ENCODE data around the gene SH2D3A. TPM values are rescaled to one million over a fixed set of nuclear protein-coding genes. Genes with fewer than 3 reads are reported as not detected.
A peak's percentile ranks its signal among the peaks of the same experiment; 100 is the strongest.

The SH2D3A gene
- total RNA-seq, 2 donors from 2014 or later, result 16.4 to 33.0 TPM

DNA sequence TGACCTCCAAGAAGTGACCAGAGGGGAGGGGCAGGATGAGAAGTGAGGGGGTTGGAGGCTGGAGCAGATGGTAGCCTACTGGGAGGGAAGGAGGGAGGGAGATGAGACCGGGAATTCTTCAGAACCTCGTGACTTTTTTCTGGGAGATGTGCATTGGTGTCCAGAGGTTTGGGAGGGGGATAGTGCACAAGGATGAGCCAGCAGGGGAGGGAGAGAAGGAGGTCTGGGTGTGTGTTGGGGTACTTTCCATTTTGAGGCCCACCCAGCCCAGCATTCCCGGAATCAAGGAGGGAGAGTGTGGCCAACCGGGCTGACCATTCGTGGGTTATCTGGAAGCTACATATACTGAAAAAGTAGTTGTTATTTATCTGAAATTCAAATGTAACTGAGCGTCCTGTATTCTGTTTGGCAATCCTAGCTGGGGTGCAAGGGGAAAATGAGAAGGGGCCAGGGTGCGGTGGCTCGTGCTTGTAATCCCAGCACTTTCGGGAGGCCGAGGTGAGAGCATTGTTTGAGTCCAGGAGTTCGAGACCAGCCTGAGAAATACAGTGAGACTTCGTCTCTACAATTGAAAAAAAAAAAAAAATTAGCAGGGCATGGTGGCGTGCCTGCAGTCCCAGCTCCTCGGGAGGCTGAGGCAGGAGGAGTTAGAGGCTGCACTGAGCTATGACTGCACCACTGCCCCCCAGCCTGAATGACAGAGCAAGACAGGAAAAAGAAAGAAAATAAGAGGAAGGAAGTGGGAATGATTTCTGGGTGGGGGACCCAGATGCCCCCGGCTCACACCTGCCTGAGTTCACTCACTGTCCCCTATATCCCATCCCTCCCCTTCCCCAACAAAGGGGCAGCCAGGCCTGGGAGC lies 42.4 kb downstream of the SH2D3A start:
- no peaks in the 10 kb centered on the region for H3K36me3 Mint-ChIP-seq
- H3K27ac Mint-ChIP-seq, result no peak overlapping the region
- no peaks in the 10 kb centered on the region for H3K9me3 Mint-ChIP-seq
- ATAC-seq (no peak), DNase-seq (ENCODE audit: low spot score in 2 of 2) (no peak)

DNA sequence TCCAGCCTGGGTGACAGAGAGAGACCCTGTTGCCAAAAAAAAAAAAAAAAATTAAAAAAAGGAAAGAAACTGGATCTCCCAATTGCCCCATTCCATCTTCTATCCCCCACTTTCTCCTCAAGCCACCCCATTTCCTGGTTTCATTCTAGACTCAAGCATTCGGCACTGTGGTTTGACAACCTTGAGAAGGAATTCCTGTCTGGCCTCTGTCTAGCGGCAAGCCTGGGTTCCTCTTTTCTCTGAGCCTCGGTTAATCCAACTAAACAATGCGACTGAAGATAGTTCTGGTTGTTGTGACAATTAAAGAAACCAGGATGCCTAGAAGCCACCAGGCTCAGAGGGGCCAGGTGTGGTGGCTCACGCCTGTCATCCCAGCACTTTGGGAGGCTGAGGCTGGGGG lies 43.5 kb downstream of the SH2D3A start:
- DNase-seq (ENCODE audit: low spot score in 2 of 2), result no peak
- ATAC-seq, result no peak
- H3K9me3 Mint-ChIP-seq, result no peaks in the 10 kb centered on the region
- H3K36me3 Mint-ChIP-seq, result no peaks in the 10 kb centered on the region
- H3K27ac Mint-ChIP-seq, result peak overlapping the region in 1 of 2 donors; percentile 94

DNA sequence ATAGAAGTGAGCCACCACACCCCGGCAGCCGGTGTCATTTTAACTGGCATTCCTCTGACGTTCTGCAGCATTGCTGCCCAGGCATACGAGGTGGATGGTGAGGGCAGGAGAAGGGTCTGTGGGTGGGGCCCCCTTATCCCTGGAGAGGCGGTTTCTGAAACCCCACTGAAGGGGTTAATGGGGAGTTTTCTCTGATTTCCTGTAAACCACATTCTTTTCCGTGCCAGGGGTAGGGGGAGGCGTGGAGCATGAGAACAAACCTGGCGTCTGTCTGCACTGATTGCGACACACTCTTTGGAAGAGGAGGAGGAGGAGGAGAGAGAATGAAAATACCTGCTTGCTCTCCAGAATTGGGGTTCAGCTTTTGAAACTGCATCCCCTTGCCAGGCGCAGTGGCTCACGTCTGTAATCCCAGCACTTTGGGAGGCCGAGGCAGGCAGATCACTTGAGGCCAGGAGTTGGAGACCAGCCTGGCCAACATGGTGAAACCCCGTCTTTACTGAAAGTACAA lies 44.1 kb downstream of the SH2D3A start:
- no peak for ATAC-seq

DNA sequence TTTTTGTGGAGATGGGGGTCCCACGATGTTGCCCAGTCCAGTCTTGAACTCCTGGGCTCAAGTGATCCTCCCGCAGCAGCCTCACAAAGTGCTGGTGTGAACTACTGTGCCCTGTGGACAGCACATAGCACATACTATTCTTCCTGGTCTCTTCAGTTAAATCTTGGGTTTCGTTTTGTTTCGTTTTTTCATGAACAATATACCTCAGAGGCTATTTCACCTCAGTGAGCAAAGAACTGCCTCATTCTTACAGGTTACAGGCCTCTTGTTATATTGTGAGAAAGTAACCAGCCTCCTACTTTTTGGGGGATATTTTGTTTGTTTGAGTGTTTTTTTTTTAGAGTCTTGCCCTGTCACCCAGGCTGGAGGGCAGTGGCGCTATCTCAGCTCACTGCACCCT lies 45.5 kb downstream of the SH2D3A start:
- peaks cover 0 to 7% of the 10 kb centered on the region in 2 donors for H3K36me3 Mint-ChIP-seq
- no peak overlapping the region for H3K27ac Mint-ChIP-seq
- H3K9me3 Mint-ChIP-seq, result peaks cover 5 to 9% of the 10 kb centered on the region in 2 donors
- DNase-seq (ENCODE audit: low spot score in 2 of 2) (no peak), ATAC-seq (no peak)

More for the DNA sequence above, 44.1 kb downstream of the SH2D3A start:
- Mint-ChIP-seq H3K9me3 (no peaks in the 10 kb centered on the region), H3K36me3 (no peaks in the 10 kb centered on the region), H3K27ac (no peak overlapping the region)
- no peak for DNase-seq (ENCODE audit: low spot score in 2 of 2)

DNA sequence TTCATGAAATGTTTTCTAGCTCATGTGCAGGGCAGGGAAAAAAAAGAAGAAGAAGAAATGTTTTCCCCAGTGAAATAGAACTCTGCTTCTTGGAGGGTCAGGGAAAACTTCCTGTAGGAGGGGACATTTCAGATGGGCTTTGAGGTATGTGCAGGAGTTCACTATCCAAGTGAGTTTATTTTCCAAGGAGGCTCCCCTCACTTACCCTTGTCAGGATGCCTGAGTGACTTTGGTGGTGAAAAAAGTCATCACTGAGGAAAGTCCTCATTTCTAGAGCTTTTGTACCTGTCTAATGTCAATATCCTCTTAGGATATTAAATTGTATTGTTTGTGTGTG lies 46.1 kb downstream of the SH2D3A start:
- Mint-ChIP-seq H3K27ac (no peak overlapping the region), H3K36me3 (peaks cover 0 to 7% of the 10 kb centered on the region in 2 donors), H3K9me3 (peaks cover 5 to 9% of the 10 kb centered on the region in 2 donors)
- no peak for DNase-seq (ENCODE audit: low spot score in 2 of 2)
- no peak for ATAC-seq

DNA sequence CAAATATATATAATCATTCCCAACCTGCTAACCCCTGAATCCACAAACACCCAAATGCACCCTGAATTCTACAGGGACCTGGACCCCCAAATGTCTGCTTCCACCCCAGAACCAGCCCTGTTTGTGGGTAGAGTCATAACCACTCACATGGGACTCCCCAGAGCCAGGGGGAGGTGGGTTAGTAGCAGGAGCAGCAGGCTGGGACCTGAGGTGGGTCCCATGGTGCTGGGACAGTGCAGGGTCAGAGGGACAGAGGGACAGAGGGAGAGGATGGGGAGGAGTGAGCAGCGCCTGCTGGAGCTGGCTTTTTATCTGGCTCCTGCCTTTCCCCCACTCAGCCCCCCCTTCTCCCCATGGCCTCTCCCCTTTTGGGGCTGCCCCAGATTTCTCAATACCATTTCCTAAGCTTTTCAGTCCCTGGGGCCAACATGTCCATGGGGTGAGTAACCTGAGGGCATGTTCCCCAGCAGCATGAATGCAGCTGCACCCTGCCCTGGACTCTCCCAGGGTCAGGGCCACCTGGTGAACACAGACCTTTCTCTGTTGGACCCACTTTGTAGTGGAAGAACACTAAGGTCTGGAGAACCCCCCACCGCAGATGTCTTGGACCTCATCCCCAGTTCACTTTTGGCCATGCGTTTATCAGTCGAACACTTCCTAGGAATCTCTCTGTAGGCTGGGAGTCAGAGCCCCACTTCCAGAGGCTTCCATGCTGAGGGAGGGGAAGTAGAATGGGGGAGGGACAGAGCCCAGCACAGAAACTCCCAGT lies 46.7 kb downstream of the SH2D3A start, which contains the start of gene C3:
TSS of gene C3 (minus strand) at position 282 of the 769 bp plus-strand sequence. CDS start at position 221, 61 bp downstream.
- peaks cover 0 to 7% of the 10 kb centered on the region in 2 donors for H3K36me3 Mint-ChIP-seq
- no peak for DNase-seq (ENCODE audit: low spot score in 2 of 2)
- peak in 1 of 2 donors; percentile 21 for ATAC-seq
- H3K27ac Mint-ChIP-seq, result no peak within 1 kb of the TSS
- H3K9me3 Mint-ChIP-seq, result peaks cover 5 to 9% of the 10 kb centered on the region in 2 donors

DNA sequence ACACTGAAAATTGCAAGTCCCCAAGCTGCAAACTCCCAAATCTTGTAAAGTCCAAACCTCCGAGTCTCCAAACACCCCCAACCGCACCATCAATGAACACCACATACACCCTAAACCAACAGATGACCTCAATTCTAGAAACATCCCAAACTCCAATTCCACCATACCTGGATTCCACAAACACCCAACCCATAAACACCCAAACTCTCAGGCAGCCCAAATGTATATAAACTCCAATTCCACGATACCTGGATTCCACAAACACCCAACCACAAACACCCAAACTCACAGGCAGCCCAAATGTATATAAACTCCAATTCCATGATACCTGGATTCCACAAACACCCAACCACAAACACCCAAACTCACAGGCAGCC lies 47.3 kb downstream of the SH2D3A start:
- H3K9me3 Mint-ChIP-seq, result peaks cover 5 to 9% of the 10 kb centered on the region in 2 donors
- H3K27ac Mint-ChIP-seq, result no peak overlapping the region
- DNase-seq (ENCODE audit: low spot score in 2 of 2) (no peak), ATAC-seq (no peak)
- H3K36me3 Mint-ChIP-seq, result peaks cover 0 to 7% of the 10 kb centered on the region in 2 donors

DNA sequence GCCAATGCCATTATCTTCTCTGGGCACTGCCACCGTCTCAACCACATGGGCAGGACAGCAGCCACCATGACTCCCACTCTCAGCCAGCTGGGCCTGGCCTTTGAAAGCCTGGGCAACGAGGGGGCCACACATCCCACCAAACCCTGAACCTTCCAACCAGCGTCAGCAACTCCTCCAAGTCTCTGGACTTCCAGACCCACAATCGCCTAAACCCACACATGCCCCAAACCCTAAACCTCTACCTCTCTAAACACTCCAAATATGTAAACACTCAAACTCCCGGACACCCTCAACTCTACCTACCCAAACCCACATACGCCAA lies 47.7 kb downstream of the SH2D3A start:
- DNase-seq (ENCODE audit: low spot score in 2 of 2) (no peak), ATAC-seq (no peak)
- H3K36me3 Mint-ChIP-seq, result peaks cover 0 to 7% of the 10 kb centered on the region in 2 donors
- no peak overlapping the region for H3K27ac Mint-ChIP-seq
- H3K9me3 Mint-ChIP-seq, result peaks cover 5 to 9% of the 10 kb centered on the region in 2 donors

DNA sequence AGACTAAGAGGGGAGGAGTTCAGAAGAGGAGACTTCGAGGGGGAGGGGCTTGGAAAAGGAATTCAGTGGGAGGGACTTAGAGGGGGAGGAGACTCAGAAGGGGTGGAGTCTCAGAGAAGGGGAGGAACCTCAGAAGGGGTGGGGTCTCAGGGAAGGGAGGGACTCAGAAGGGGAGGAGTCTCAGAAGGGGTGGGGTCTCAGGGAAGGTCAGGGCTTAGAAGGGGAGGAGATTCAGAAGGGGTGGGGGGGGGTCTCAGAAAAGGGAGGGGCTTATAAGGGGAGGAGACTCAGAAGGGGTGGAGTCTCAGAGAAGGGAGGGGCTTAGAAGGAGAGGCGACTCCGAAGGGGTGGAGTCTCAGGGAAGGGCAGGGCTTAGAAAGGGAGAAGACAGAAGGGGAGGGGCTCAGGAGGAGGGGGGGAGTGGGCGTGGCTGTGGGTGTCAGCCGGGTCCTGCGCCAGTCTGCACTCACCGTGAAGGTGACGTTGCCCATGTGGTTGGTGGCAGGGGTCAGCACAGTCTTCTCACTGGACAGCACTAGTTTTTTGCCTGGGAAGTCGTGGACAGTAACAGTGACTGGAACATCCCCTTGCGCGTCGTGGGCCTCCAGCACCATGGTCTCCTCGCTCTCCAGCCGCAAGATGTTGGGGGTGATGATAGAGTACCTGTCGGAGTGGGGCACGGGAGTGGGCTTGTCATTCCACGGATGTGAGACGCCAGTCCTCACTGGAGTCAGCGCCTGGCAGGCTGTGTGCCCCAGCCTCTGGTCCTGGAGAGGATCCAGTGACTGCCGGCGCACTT lies 48.3 kb downstream of the SH2D3A start:
- Mint-ChIP-seq H3K27ac (no peak overlapping the region), H3K36me3 (peaks cover 0 to 7% of the 10 kb centered on the region in 2 donors), H3K9me3 (peaks cover 5 to 9% of the 10 kb centered on the region in 2 donors)
- ATAC-seq (peak; percentile 30 to 71), DNase-seq (ENCODE audit: low spot score in 2 of 2) (peak in 1 of 2 donors; percentile 27)

DNA sequence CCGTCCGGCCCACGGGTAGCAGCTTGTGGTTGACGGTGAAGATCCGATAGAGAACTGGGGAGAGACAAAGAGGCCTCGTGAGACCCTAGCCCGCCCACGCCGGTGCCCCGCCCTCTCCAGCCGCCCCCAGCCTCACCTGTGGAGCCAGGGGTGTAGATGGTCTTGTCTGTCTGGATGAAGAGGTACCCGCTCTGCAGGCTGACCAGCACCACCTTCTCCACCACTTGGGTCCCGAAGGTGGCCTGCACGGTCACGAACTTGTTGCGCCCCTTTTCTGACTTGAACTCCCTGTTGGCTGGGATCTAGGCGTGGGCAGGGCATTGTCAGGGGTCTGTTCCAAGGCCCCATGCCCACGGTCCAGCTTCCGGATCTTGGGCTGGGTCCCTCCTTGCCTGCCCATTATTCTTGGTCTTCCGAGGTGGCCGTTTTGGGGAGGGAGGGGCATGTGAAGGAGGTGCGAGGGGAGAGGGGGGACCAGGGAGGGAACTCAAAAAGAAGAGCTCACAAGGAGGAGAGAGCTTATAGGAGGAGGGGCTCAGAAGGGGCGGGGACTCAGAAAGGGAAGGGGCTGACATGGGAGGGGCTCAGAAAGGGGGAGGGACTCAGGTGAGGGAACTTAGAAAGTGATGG lies 49.0 kb downstream of the SH2D3A start:
- Mint-ChIP-seq H3K9me3 (peaks cover 5 to 9% of the 10 kb centered on the region in 2 donors), H3K27ac (no peak overlapping the region), H3K36me3 (peaks cover 0 to 7% of the 10 kb centered on the region in 2 donors)
- DNase-seq (ENCODE audit: low spot score in 2 of 2) (no peak), ATAC-seq (peak in 1 of 2 donors; percentile 14)

DNA sequence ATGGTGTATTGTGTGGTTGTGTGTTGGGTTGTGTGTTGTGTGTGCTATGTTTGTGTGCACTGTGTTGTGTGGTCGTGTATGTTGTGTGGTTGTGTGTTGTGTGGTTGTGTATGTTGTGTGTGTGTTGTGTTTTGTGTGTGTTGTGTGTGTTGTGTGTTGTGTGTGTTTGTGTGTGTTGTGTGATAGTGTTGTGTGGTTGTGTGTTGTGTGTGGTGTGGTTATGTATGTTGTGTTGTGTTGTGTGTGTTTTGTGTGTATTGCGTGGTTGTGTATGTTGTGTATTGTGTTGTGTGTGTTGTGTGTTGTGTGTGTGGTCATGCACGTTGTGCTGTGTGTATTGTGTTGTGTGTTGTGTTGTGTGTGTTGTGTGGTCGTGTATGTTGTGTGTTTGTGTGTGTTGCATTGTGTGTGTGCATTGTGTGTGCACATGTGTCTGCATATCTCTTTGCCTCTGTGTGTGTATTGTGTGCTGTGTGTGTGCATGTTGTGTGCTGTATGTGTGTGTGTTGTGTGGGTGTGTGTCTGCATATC lies 49.7 kb downstream of the SH2D3A start:
- peaks cover 0 to 7% of the 10 kb centered on the region in 2 donors for H3K36me3 Mint-ChIP-seq
- H3K27ac Mint-ChIP-seq, result peak overlapping the region in 1 of 2 donors; percentile 56
- no peak for DNase-seq (ENCODE audit: low spot score in 2 of 2)
- ATAC-seq, result no peak
- H3K9me3 Mint-ChIP-seq, result peaks cover 5 to 9% of the 10 kb centered on the region in 2 donors

DNA sequence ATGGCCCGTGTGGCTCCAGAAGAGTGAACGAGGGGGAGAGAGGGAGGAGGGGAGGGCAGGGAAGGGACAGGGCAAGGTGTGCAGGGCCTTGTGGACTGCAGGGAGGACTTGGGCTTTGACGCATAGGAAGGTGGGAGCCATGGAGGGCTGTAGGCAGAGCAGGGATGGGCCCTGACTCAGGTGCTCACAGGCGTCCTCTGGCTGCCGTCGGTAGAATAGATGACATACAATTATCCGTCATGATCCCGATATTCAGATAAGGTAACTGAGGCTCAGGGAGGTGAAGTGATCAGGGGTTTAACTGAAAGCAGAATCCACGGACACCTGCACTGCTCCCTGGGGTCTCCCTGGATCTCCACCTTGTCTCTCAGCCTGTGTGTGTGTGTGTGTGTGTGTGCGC lies 50.2 kb downstream of the SH2D3A start:
- peak overlapping the region in 1 of 2 donors; percentile 56 for H3K27ac Mint-ChIP-seq
- ATAC-seq, result peak in 1 of 2 donors; percentile 30
- peaks cover 0 to 7% of the 10 kb centered on the region in 2 donors for H3K36me3 Mint-ChIP-seq
- peaks cover 5 to 9% of the 10 kb centered on the region in 2 donors for H3K9me3 Mint-ChIP-seq
- DNase-seq (ENCODE audit: low spot score in 2 of 2), result no peak

DNA sequence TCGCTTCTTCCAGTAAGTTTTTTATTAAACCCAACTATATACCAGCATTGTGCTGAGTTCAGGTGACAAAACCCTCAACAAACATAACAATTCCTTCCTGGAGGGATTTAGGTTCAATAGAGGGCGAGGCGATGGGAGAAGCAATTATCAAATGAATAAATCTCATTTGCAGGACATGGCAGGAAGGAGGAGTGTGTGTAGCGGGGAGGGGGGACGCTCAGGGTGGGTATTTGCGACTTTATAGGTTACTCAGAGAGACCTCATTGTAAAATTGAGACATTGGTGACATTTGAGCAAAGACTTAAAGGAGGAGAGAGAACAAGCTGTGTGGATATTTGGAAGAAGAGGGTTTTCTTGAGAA lies 50.6 kb downstream of the SH2D3A start:
- DNase-seq (ENCODE audit: low spot score in 2 of 2), result no peak
- Mint-ChIP-seq H3K9me3 (peaks cover 5 to 9% of the 10 kb centered on the region in 2 donors), H3K27ac (no peak overlapping the region), H3K36me3 (peaks cover 0 to 7% of the 10 kb centered on the region in 2 donors)
- ATAC-seq, result no peak

DNA sequence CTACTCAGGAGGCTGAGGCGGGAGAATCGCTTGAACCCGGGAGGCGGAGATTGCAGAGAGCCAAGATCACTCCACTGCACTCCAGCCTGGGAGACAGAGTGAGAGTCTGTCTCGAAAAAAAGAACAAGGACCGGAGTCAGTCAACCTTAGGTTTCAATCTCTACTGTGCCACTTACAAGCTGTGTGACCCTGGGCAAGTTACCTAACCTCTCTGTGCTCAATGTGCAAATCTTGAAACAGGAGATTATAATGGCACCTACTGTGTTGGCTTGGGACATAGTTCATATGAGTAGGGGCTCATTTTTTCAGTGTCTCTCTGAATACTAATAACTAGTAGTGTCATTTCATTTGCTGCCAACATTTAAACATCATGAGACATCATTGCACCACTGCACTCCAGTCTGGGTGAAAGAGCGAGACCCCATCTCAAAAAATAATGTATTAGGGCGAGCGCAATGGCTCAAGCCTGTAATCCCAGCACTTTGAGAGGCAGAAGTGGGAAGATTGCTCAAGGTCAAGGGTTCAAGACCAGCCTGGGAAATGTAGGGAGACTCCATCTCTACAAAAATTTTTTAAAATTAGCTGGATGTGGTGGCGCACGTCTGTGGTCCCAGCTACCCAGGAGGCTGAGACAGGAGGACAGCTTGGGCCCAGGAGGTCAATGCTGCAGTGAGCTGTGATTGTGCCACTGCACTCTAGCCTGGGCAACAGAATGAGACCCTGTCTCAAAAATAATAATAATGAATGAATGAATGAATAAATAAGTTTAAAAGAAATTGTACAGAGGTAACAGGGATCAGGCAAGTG lies 52.3 kb downstream of the SH2D3A start:
- no peak for DNase-seq (ENCODE audit: low spot score in 2 of 2)
- ATAC-seq, result no peak
- H3K36me3 Mint-ChIP-seq, result peaks cover 0 to 7% of the 10 kb centered on the region in 2 donors
- peaks cover 5 to 9% of the 10 kb centered on the region in 2 donors for H3K9me3 Mint-ChIP-seq
- no peak overlapping the region for H3K27ac Mint-ChIP-seq
